DMS53 treated with DMSO at 0.1 percent for 48 hours (cell line): Measurements from ENCODE around the gene RPL29.

Experiments used
- DNase-seq: peaks from one replicate; lab custom pipeline; 2025; ENCODE audit not compliant: unreplicated experiment; lab: John Stamatoyannopoulos, UW

RPL29 gene

GRCh38 chr3:52026041-52026440, 30.3 kb upstream of the RPL29 start:
- DNase-seq: no peak

GRCh38 chr3:52025453-52025852, 29.8 kb upstream of the RPL29 start:
- no peak for DNase-seq

- no peak for DNase-seq
These were observed 29.2 kb upstream of the RPL29 start for GRCh38 chr3:52024765-52025452.

DNA sequence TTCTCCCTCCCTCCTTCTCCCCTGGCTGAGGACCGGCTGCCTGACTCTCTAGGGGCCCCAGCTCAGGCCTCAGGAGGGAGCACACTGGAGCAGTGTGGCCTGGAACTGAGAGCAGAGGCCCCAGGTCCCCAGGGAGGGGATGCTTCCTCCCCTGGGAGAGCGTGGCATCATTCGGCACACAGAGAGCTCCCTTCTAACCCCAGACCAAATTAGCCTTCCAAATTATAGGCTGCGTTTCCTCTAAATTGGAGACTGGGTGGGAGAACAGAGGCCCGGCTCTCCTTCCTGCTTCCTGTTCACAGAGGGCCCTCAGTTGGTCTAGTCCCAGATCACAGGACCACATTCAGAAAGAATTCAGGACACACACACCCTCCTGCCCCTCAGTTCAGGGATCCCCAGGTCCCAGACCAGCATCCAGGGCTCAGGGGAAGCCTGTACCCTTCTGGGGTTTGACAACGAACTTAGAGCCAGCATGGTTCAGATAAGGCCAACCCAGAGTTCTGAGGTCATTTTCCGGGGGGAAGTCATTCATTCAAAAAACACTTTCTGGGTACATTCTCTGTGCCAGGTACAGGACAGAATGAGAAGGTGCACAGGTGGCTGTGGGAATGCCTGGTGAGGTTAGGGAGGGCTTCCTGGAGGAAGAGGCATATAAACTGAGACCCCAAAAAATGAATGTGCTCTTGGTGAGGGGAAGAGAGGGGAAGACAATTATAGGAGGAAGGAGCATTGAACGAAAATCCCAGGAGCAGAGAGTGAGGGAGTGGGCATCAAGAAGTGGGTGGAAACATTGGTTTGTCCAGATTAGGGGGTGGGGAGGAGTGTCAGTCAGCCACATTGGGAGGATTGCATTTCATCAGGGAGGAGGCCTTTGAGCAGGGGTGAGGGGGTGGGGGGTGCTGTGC, 28.4 kb upstream of the RPL29 start:
- no peak for DNase-seq

GRCh38 chr3:52023101-52023770, 27.5 kb upstream of the RPL29 start:
- DNase-seq: no peak

GRCh38 chr3:52022323-52023100, 26.8 kb upstream of the RPL29 start:
- no peak for DNase-seq

DNA sequence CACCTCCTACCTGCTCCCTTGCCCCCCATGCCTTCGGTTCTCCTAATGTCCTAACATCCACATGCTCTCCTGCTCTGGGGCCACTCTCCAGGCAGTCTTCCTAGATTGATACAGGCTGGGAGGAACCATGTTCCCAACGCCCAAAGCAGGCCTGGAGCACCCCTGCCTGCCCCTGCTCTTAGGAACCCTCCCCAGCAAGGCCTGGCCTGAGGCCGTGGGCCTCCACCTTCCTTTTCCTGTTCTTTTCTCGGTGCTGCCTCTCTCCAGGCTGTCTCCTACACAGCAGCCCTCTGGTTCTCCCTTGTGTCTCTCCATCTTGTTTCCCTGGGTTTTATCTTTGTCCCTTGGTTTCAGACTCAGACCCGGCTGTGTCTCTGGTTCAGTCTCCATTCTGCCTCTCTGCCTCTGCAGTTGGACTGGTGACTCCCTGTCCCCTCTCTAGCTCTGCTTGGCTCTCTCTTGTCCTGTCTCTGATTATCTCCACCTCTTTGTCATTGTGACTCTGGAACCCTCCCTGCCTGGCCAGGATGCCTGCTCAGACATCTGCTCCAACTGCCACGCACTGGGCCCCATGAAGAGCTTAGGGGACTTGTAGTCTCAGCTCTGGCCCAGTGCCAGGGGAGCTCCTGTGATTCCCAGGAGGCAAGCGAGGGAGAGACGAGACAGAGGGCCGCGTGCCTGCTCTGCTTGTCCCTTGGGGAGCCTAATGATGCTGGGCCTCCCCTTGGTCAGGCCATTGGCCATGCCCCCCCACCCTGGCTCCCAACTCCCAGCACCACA, 26.0 kb upstream of the RPL29 start:
- DNase-seq: no peak

- no peak for DNase-seq
These were observed 25.1 kb upstream of the RPL29 start for GRCh38 chr3:52020796-52021195.

DNA sequence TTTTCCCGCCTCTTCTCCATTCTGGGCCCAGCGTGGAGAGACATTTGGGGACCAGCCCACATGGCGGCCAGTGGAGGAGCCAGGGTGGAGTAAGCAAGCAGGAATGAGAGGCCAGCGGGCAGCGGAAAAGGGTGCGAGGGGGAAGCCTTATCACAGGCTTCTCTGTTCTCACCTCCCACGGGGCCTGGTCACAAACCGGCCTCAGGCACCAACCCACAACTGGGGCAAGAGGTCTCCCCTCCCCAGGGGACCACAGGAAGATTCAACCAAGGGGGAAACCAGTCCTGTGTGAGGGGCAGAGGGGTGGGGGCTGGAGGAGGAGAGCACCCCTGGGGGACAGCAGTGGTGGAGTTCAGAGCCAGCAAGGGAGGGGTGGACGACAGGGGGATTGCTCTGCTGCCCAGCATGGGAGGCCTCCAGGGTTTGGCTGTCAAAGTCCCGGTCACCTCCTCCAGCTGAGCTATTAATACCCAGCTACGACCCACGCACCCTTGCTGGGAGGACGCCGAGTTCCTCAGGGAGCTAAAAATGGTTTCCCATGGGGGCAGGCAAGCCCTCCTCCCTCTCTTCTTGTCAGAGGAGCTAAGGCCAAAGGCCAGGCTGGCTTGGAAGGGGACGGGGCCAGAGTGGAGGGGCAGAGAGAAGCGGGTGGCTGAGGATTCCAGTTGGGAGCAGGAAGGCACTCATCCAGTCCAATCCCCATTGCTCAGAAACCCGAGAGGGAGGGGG, 23.8 kb upstream of the RPL29 start:
- no peak for DNase-seq

DNA sequence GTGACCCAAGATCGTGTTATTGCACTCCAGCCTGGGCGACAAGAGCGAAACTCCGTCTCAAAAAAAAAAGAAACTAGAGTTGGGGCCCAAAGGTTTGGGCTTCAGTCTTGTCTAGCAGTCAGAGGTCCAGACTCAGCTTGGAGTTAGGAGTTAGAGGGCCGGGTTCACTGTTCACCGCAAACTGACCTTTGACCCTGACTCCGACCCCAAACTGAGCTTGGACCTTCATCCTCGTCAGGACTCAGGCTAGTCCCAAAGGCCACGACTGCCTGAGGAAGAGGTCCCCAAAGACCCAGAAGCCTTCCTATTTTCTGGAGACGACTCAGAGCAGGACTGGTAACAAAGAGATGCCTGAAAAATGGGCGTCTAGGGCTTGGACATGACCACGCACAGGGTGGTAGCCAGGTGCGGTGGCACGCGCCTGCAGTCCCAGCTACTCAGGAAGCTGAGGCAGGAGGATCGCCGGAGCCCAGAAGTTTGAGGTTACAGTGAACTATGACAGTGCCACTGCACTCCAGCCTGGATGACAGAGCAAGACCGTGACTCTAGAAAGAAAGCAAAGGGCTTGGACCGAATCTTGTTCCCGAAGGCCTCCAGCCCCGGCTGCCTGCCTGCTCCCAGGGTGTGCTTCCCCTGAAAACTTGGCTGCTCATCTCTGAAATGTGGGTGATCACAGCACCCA, 22.8 kb upstream of the RPL29 start:
- no peak for DNase-seq

DNA sequence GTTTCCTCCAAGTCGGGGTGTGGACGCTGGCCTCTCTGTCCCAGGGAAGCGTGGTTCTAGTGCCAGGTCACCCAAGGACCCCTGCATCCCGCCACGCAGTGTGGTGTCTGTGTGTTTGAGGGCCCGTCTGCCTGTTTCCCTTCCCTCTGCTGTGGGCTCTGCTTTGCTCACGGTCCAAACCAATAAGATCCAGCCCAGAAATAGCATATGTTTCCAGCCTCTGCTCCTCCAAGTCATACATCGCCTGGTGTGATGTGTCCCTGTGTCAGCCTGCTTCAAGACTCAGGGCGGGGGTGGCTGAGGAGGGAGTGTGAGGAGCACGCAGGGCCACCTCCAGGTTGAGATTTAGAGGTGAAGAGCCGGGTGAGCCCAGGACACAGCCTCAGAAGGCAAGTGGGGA, 21.9 kb upstream of the RPL29 start:
- no peak for DNase-seq

DNA sequence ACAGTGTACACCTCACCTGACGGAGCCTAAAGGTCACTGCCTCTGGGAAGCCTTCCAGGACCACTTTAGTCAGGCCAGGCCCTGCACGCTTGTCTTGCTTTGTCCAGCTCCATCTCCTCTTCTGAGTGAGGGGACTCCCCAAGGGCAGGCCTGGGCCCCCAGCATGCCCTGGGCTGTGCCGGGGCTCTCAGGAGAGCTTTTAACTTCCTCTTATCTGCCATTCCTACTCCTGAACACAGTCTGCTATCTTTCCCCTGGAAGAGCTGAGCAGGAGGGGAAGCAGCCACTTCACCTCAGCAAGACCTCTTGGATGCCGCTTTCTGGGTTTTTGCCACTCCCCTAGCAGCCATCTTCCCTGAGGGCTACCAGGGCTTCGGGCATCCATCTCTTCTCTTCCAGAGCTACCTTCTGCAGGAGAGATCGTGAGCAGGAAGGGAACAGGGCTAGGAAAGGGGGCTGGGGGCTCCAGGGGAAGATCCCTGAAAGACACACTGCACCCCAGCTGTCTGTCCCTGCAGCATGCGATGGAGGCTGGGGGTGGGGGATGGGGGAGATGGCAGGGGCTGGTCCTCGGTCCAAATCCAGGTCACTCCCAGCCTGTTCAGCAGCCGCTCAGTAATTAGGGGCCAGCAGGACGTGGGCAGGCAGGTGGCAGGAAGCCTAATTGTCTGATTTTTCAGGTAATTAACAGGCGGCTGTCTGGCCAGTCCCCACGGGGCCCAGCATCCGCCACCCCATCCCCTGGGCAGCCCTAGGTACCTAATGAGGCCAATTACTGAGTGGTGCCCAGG, 19.9 kb upstream of the RPL29 start:
- no peak for DNase-seq

DNA sequence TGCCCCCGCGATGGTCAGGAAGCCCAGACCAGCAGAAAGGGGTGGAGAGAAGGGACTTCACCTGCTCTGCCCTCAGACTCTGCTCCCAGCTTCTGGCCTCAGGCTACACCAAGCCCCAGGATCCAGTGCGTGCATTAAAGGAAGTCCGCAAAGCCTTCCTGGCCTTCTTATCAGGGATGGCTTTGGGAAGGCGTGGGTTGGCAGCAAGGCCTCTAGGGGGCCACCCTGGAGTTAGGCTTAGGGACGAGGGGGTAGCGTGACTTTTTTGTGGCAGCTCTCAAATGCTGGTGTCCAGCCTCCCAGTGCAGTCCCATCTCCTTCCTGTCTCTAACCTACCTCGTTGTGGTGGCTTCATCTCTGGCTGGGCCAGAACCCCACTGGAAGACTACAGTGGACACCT, 18.9 kb upstream of the RPL29 start:
- no peak for DNase-seq

GRCh38 chr3:52013802-52014598, 18.3 kb upstream of the RPL29 start:
- DNase-seq: no peak

- DNase-seq: no peak
These were observed 17.0 kb upstream of the RPL29 start for GRCh38 chr3:52012699-52013098.

- no peak for DNase-seq
These were observed 14.7 kb upstream of the RPL29 start for GRCh38 chr3:52010431-52010830.

- no peak for DNase-seq
These were observed 11.6 kb upstream of the RPL29 start for GRCh38 chr3:52007291-52007690.

DNA sequence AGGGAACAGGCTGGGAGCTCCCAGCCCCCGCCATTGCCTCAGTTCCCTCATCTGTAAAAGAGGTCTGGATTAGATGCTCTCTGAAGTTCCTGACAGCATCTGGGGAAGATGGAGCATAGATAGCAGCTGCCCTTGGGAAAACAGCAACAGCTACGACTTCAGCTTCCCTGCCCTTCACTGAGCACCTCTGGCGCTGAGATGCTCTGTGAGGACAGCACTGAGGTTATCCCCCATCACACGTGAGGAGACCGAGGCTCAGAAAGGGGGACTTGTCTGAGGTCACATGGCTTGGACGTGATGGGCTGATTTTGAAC, 11.1 kb upstream of the RPL29 start:
- no peak for DNase-seq
